ENCODE data around the gene USP20.

The USP20 gene

GRCh38 chr9:129914051-129914450, 78.8 kb downstream of the USP20 start:
- DNase-seq (ENCODE audit: low read depth in 3 of 3, low spot score in 1 of 3) = no peak

- DNase-seq (ENCODE audit: low read depth in 3 of 3, low spot score in 1 of 3) = no peak
Observed at GRCh38 chr9:129916707-129917106, 81.4 kb downstream of the USP20 start.

- no peak for DNase-seq (ENCODE audit: low read depth in 3 of 3, low spot score in 1 of 3)
Observed at GRCh38 chr9:129918296-129918950, 83.2 kb downstream of the USP20 start.

- no peak for DNase-seq (ENCODE audit: low read depth in 3 of 3, low spot score in 1 of 3)
Observed at GRCh38 chr9:129919277-129919676, 84.0 kb downstream of the USP20 start.

- DNase-seq (ENCODE audit: low read depth in 3 of 3, low spot score in 1 of 3) = no peak
Observed at GRCh38 chr9:129919841-129920240, 84.6 kb downstream of the USP20 start.

GRCh38 chr9:129921905-129922304, 86.6 kb downstream of the USP20 start:
- no peak for DNase-seq (ENCODE audit: low read depth in 3 of 3, low spot score in 1 of 3)

GRCh38 chr9:129923589-129923988, 88.3 kb downstream of the USP20 start:
- DNase-seq (ENCODE audit: low read depth in 3 of 3, low spot score in 1 of 3) = no peak

- no peak for DNase-seq (ENCODE audit: low read depth in 3 of 3, low spot score in 1 of 3)
Observed at GRCh38 chr9:129929496-129930125, 94.4 kb downstream of the USP20 start.

GRCh38 chr9:129930743-129931142, 95.5 kb downstream of the USP20 start:
- no peak for DNase-seq (ENCODE audit: low read depth in 3 of 3, low spot score in 1 of 3)
